Karpas-422 (cell line): Measurements from ENCODE around the gene SLC45A3. TPM values are rescaled to one million over a fixed set of nuclear protein-coding genes. Genes with fewer than 3 reads are reported as not detected.

Experiments used
- DNase-seq: peaks from one replicate; pipeline ENCODE4 v3.0.0-alpha.2; 2015
- H2AFZ ChIP-seq: fragments of 200-600 bp; sonication (generic); 2 replicates; pipeline ENCODE4 v1.6.1; 2014; ENCODE audit warnings: antibody characterized with exemption, low read length, mixed read lengths
- H3K27ac ChIP-seq: fragments of 200-600 bp; sonication (generic); 2 replicates; pipeline ENCODE4 v1.5.1; 2014; ENCODE audit warnings: mild to moderate bottlenecking, low read length, moderate library complexity
- H3K27me3 ChIP-seq: fragments of 200-600 bp; sonication (generic); 2 replicates; pipeline ENCODE4 v1.6.1; 2014; ENCODE audit warnings: low read length, mixed read lengths
- H3K36me3 ChIP-seq: fragments of 200-600 bp; sonication (generic); 2 replicates; pipeline ENCODE4 v1.6.1; 2014; ENCODE audit warnings: low read length, mixed read lengths; ENCODE audit not compliant: insufficient read depth
- H3K4me1 ChIP-seq: fragments of 200-600 bp; sonication (generic); 2 replicates; pipeline ENCODE4 v1.6.1; 2014; ENCODE audit warnings: mild to moderate bottlenecking, low read length, mixed read lengths
- H3K4me2 ChIP-seq: fragments of 200-600 bp; sonication (generic); 2 replicates; pipeline ENCODE4 v1.6.1; 2014; ENCODE audit warnings: low read length, low read depth, mild to moderate bottlenecking; ENCODE audit not compliant: poor library complexity, severe bottlenecking
- H3K4me3 ChIP-seq: fragments of 200-600 bp; sonication (generic); 2 replicates; pipeline ENCODE4 v1.5.1; 2014; ENCODE audit warnings: mild to moderate bottlenecking, antibody characterized with exemption, low read length, mixed read lengths
- H3K79me2 ChIP-seq: fragments of 200-600 bp; sonication (generic); 2 replicates; pipeline ENCODE4 v1.6.1; 2014; ENCODE audit warnings: mild to moderate bottlenecking, low read length, mixed read lengths
- H3K9ac ChIP-seq: fragments of 200-600 bp; sonication (generic); 2 replicates; pipeline ENCODE4 v1.6.0; 2014; ENCODE audit warnings: low read length
- H3K9me2 ChIP-seq: fragments of 200-600 bp; sonication (generic), shearing (Covaris generic); replicated peaks from 2 replicates; pipeline ENCODE4 v1.6.0; 2014; ENCODE audit warnings: mild to moderate bottlenecking, low read length, moderate library complexity; ENCODE audit not compliant: insufficient read depth
- H3K9me3 ChIP-seq: fragments of 300-700, 200-600 bp; sonication (generic); 2 replicates; pipeline ENCODE4 v1.6.1; 2014; ENCODE audit warnings: low read length, mixed read lengths
- H4K20me1 ChIP-seq: fragments of 200-600 bp; sonication (generic); 2 replicates; pipeline ENCODE4 v1.6.1; 2014; ENCODE audit warnings: mild to moderate bottlenecking, antibody characterized with exemption, low read length, low read depth; ENCODE audit not compliant: insufficient read depth
- total RNA-seq: library from RNA; depleted of rRNA; stranded (reverse); fragments of >200 nt; shearing (Covaris generic); gene quantifications from 2 replicates; pipeline ENCODE4 v1.2.3, GENCODE V29; 2014; ENCODE audit warnings: low replicate concordance

SLC45A3 gene
- total RNA-seq, 1 experiment from 2014 or later = not detected

DNA sequence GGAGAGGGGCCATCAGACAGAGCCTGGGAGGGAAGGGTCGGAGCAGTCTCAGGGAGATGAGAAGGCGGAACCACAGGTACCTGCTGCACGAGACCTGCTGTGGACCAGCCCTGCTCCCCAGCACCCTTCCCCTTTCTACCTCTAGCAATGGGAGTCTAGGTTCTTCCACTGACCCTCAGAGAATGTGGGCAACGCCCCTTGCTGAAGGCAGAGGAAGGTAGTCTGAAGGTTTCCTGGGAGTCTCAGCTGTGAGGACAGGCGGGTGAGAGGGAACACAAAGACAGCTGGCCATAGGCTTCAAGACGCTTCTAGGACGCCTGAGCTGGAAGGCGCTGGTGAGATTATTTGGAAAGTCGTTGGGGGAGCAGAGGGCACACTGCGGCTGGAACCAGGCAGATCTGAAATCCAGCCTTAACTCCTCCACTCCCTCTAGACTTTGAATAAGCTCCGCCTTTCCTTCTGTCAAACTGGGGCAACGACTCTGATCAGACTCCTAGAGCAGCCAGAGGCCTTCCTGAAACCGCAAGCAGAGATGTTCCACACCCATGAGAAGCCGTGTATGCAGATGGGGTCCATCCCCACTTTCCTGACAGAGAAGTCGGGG, 18.1 kb downstream of the SLC45A3 start:
- Histone ChIP-seq H3K4me3 (no peak overlapping the region), H3K4me1 (no peaks in the 10 kb centered on the region)

DNA sequence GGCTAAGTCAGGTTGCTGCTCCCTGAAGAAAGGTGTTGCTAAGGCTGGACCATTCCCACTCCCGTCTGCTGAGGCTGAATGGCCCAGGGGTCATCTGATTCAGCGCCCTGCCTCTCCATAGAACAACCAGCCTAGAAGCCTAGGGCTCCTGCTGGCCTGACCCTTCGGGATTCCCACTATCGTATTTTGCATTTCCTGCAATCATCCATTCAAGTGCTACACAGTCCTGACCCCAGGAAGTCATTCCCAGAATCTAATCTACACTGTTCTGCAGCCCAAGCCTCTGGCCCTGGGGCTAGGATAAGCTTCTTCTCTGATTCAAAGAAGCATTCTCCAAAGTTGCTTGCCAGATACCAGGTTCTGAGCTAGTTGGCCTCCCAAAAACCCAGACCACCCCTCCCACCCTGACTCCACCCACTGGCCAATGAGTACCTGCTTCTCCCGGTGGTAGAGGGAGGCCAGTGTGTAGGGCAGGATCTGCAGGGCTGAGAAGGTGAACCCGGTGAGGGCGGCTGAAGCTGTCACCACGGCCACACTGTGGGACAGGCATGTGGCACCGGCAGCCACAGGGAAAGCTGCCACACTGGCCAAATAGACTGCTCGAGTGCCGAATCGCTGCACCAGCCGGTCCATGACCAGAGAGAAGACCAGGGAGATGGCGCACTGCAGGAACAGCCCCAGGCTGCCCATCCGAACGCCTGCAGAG, 18.7 kb downstream of the SLC45A3 start:
- H3K4me3 ChIP-seq = no peak overlapping the region
- no peaks in the 10 kb centered on the region for H4K20me1 ChIP-seq
- no peak for DNase-seq
- H3K9me2 ChIP-seq = no peaks in the 10 kb centered on the region
- H3K9me3 ChIP-seq = no peaks in the 10 kb centered on the region
- no peak overlapping the region for H3K27ac ChIP-seq
- H3K36me3 ChIP-seq = no peaks in the 10 kb centered on the region
- H3K9ac ChIP-seq = no peak overlapping the region
- H3K4me2 ChIP-seq = no peak overlapping the region
- H3K27me3 ChIP-seq = no peaks in the 10 kb centered on the region
- H2AFZ ChIP-seq = no peak overlapping the region
- H3K4me1 ChIP-seq = no peaks in the 10 kb centered on the region
- H3K79me2 ChIP-seq = no peaks in the 10 kb centered on the region

More for the DNA sequence above, 18.1 kb downstream of the SLC45A3 start:
- Histone ChIP-seq H3K36me3 (no peaks in the 10 kb centered on the region), H3K9ac (no peak overlapping the region), H3K9me3 (no peaks in the 10 kb centered on the region), H3K27ac (no peak overlapping the region), H4K20me1 (no peaks in the 10 kb centered on the region), H3K27me3 (no peaks in the 10 kb centered on the region), H2AFZ (no peak overlapping the region), H3K9me2 (no peaks in the 10 kb centered on the region), H3K79me2 (no peaks in the 10 kb centered on the region), H3K4me2 (no peak overlapping the region)
- no peak for DNase-seq

DNA sequence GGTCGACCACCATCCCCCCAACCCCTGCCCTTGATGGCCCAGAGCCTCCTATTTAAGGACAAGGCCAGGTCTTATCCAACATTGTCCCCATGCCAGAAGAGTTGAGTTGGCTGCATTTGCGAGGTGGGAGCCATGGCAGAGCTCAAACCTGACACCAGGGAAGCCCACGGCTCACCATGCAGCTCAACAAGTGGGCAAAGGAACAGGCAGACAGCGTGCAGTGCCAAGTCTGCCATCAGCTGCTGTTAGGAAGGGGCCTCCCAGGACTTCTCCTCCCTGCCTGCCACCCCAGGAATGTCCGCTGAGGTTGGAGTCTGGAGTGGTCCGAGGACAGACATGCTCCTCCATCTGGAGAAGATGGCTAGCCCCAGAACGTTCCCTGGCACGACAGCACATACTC, 19.9 kb downstream of the SLC45A3 start:
- no peaks in the 10 kb centered on the region for H3K79me2 ChIP-seq
- no peak for DNase-seq
- no peak overlapping the region for H3K27ac ChIP-seq
- H3K4me1 ChIP-seq = no peaks in the 10 kb centered on the region
- no peaks in the 10 kb centered on the region for H4K20me1 ChIP-seq
- no peaks in the 10 kb centered on the region for H3K9me2 ChIP-seq
- H3K36me3 ChIP-seq = no peaks in the 10 kb centered on the region
- H3K9me3 ChIP-seq = no peaks in the 10 kb centered on the region
- no peaks in the 10 kb centered on the region for H3K27me3 ChIP-seq
- H3K9ac ChIP-seq = no peak overlapping the region
- no peak overlapping the region for H3K4me3 ChIP-seq
- H3K4me2 ChIP-seq = no peak overlapping the region
- no peak overlapping the region for H2AFZ ChIP-seq

DNA sequence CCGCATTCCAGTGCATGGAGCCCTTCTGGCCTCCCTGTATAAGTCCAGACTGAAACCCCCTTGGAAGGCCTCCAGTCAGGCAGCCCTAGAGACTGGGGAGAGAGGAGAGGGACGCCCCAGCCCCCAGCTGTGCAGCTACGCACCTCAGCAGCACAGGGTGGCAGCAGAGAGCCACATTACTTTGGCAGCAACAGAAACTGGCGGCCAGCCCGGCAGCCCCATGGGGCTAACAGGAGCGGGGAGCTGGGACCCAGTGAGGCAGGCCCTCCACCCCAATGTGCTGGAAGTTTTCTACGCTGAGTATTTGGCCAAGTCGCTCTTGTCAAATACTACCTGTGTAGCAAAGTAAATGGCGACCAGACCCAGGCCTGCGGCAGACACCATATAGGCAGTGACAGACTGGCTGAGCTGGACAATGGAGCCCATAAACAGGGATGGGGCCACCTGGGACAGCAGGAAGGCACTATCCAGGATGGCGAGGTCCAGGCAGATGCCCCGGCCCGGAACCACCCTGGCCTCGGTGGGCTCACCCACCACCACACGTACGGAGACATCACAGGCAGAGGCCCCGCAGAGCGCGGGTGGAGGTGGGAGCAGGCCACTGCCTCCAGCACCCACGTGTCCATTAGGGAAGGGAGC, 21.2 kb downstream of the SLC45A3 start:
- no peaks in the 10 kb centered on the region for H4K20me1 ChIP-seq
- no peaks in the 10 kb centered on the region for H3K36me3 ChIP-seq
- H3K9me3 ChIP-seq = no peaks in the 10 kb centered on the region
- no peak overlapping the region for H2AFZ ChIP-seq
- H3K4me1 ChIP-seq = no peaks in the 10 kb centered on the region
- DNase-seq = peak; percentile 87
- H3K27me3 ChIP-seq = no peaks in the 10 kb centered on the region
- no peaks in the 10 kb centered on the region for H3K9me2 ChIP-seq
- no peak overlapping the region for H3K9ac ChIP-seq
- no peak overlapping the region for H3K4me2 ChIP-seq
- H3K4me3 ChIP-seq = no peak overlapping the region
- H3K79me2 ChIP-seq = no peaks in the 10 kb centered on the region
- H3K27ac ChIP-seq = no peak overlapping the region

DNA sequence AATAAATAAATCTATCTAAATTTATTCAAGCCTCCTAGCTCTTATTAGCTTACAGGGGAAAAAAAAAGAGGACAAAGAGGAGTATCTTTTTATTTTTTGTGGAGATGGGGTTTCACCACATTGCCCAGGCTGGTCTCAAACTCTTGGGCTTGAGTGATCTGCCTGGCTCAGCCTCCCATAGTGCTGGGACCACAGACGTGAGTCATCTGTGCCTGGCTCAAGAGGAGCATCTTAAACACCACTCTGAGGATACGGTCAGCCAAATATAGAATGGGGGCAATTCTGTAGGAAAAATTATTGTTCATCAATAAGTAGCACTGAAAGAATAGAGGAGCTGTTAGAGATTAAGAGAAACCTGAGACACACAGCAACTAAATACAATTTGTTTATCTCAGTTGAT, 24.1 kb downstream of the SLC45A3 start:
- H3K27ac ChIP-seq = no peak overlapping the region
- no peak overlapping the region for H3K4me3 ChIP-seq
- H3K4me2 ChIP-seq = no peak overlapping the region
- no peak for DNase-seq
- no peaks in the 10 kb centered on the region for H3K79me2 ChIP-seq
- no peaks in the 10 kb centered on the region for H3K4me1 ChIP-seq
- no peaks in the 10 kb centered on the region for H3K27me3 ChIP-seq
- H3K9me2 ChIP-seq = no peaks in the 10 kb centered on the region
- H3K36me3 ChIP-seq = no peaks in the 10 kb centered on the region
- H4K20me1 ChIP-seq = no peaks in the 10 kb centered on the region
- no peaks in the 10 kb centered on the region for H3K9me3 ChIP-seq
- H3K9ac ChIP-seq = no peak overlapping the region
- no peak overlapping the region for H2AFZ ChIP-seq

DNA sequence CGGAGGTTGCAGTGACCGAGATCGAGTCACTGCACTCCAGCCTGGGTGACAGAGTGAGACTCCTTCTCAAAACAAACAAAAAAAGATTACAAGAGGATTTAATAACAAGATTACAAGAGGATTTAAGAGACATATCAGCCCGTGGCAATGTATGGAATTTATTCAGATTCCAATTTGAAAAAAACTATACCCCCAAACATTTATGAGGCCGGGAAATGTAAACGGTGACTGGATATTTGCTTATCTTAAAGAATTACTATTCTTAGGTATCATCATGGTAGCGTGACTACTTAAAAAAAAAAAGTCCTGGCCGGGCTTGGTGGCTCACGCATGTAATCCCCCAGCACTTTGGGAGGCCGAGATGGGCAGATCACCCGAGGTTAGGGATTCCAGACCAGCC, 27.3 kb downstream of the SLC45A3 start:
- Histone ChIP-seq H3K36me3 (no peaks in the 10 kb centered on the region), H4K20me1 (no peaks in the 10 kb centered on the region), H3K79me2 (no peaks in the 10 kb centered on the region), H3K4me3 (no peak overlapping the region), H3K4me1 (no peaks in the 10 kb centered on the region), H3K9me2 (no peaks in the 10 kb centered on the region), H3K27ac (no peak overlapping the region), H3K9me3 (no peaks in the 10 kb centered on the region), H3K9ac (no peak overlapping the region), H2AFZ (no peak overlapping the region), H3K4me2 (no peak overlapping the region), H3K27me3 (no peaks in the 10 kb centered on the region)
- no peak for DNase-seq

DNA sequence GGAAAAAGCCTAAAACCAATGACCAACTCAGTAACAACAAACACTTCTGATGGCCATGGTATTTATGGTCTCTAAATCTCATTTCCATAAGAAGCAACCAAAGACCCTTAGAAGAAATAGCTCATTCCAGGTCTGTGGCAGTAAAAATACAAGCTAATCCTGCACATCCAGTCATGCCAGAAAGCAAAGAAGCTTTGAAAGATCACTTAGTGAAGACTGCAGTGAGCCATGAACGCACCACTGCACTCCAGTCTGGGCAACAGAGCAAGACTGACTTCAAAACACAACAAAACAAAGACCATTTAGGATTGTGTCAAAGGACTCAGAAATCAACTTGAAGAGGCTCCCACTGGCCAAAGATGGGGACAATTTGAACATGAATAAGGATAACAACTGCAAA, 30.1 kb downstream of the SLC45A3 start:
- Histone ChIP-seq H3K4me1 (no peaks in the 10 kb centered on the region), H3K27ac (no peak overlapping the region), H4K20me1 (no peaks in the 10 kb centered on the region), H3K27me3 (no peaks in the 10 kb centered on the region), H3K9me2 (no peaks in the 10 kb centered on the region), H3K9ac (no peak overlapping the region), H3K79me2 (no peaks in the 10 kb centered on the region), H2AFZ (no peak overlapping the region), H3K9me3 (no peaks in the 10 kb centered on the region), H3K36me3 (no peaks in the 10 kb centered on the region), H3K4me3 (no peak overlapping the region), H3K4me2 (no peak overlapping the region)
- DNase-seq = no peak

DNA sequence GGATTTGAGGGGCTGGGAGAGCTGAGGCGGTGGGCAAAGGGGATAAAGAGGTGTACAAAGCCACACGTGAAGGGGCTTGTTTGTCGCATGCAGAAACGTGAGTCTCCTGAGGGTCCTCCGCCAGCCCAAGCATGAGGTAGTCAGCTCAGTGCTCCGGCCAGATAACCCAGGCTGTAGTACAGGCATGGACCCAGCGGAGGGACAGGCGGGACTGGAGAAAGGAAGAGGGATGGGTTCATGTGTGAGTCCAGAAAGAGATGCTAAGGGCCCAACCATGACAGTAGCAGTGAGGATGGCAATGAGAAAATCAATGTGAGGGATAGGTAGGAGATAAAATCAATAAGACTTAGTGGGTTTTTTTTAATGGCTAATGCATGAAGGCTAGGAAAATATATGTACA, 34.8 kb downstream of the SLC45A3 start:
- no peak overlapping the region for H3K27ac ChIP-seq
- H3K9me2 ChIP-seq = no peaks in the 10 kb centered on the region
- no peak overlapping the region for H3K4me3 ChIP-seq

More for the DNA sequence above, 34.8 kb downstream of the SLC45A3 start:
- no peaks in the 10 kb centered on the region for H3K79me2 ChIP-seq
- H3K9ac ChIP-seq = no peak overlapping the region
- DNase-seq = no peak
- H3K4me1 ChIP-seq = no peaks in the 10 kb centered on the region
- no peak overlapping the region for H3K4me2 ChIP-seq
- no peaks in the 10 kb centered on the region for H3K9me3 ChIP-seq
- H2AFZ ChIP-seq = no peak overlapping the region
- H3K36me3 ChIP-seq = no peaks in the 10 kb centered on the region
- H3K27me3 ChIP-seq = no peaks in the 10 kb centered on the region
- no peaks in the 10 kb centered on the region for H4K20me1 ChIP-seq
